ENCODE data around the gene PPP1R13L. TPM values are rescaled to one million over a fixed set of nuclear protein-coding genes. Genes with fewer than 3 reads are reported as not detected.

PPP1R13L gene
- total RNA-seq, 1 donor = 5.6 TPM

DNA sequence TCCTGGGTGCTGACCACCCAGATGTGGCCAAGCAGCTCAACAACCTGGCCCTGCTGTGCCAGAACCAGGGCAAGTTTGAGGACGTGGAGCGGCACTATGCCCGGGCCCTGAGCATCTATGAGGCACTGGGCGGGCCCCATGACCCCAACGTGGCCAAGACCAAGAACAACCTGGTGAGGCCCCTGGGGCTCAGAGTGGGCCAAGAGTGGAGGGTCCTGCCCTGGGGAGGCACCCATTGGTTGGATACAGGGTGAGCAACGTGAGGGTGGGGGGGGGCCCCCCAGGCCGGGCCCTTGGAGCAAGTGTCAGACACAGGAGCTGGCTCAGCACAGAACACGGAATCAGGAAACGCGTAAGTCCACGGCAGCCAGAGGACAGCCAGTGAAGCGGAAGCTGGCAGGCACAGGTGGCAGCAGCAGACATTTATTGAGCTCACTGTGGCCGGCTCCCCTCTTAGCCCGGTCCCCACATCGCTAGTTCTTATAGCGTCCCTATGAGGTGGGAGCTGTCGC, 55.4 kb downstream of the PPP1R13L start:
- DNase-seq (ENCODE audit: low read depth) = no peak
- TF ChIP-seq, protein P1, sequence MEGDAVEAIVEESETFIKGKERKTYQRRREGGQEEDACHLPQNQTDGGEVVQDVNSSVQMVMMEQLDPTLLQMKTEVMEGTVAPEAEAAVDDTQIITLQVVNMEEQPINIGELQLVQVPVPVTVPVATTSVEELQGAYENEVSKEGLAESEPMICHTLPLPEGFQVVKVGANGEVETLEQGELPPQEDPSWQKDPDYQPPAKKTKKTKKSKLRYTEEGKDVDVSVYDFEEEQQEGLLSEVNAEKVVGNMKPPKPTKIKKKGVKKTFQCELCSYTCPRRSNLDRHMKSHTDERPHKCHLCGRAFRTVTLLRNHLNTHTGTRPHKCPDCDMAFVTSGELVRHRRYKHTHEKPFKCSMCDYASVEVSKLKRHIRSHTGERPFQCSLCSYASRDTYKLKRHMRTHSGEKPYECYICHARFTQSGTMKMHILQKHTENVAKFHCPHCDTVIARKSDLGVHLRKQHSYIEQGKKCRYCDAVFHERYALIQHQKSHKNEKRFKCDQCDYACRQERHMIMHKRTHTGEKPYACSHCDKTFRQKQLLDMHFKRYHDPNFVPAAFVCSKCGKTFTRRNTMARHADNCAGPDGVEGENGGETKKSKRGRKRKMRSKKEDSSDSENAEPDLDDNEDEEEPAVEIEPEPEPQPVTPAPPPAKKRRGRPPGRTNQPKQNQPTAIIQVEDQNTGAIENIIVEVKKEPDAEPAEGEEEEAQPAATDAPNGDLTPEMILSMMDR (IDR thresholded peaks at IDR 0.05; ENCODE audit: insufficient read depth, low read depth, low read length) = no peak
- H3K4me3 ChIP-seq (ENCODE audit: low read depth, low read length) = no peak overlapping the region

DNA sequence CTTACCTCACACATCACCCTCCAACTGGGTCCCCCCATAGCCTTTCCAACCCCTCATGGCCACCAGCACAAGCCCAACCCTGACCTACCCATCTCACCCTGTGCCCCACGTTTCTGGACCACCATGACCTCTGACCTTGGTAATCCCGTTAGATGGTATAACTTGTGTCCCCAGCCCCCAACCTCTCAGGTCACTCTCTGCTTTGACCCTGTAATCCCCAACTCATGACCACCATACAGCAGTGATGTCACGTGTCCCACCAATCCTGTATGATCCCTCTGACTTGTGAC, 55.8 kb downstream of the PPP1R13L start:
- TF ChIP-seq, protein P1 (IDR thresholded peaks at IDR 0.05; ENCODE audit: insufficient read depth, low read depth, low read length) = no peak
- no peak overlapping the region for H3K4me3 ChIP-seq (ENCODE audit: low read depth, low read length)
- no peak for DNase-seq (ENCODE audit: low read depth)

DNA sequence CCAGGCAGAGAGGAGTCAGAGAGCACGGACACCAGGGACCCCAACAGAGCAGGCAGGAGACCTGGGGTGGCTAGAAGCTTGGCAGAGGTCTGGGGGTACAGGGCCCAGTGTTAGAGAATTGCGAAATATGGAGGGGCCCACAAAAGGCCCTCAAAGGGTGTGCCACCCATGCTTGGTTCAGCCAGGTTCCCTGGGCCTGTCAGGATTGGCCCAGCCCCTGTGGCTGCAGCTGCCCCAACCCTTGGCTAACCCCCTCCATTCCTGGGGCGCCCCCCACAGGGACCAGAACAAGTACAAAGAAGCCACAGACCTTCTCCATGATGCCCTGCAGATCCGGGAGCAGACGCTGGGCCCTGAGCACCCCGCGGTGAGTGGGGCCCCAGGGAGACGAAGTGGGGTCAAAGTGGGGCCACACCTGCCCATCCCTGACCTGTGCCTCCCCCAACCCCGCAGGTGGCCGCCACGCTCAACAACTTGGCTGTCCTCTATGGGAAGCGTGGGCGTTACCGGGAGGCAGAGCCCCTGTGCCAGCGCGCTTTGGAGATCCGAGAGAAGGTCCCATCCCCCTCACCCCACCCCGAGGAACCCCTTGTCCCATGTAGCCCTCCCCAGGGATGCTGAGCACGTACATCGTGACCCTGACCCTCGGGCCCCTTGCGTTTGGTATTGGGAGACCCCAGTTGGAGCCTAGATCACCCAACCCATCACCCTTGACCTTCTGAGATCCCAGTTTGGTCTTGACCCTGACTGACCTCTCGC, 56.3 kb downstream of the PPP1R13L start:
- no peak for DNase-seq (ENCODE audit: low read depth)
- TF ChIP-seq, protein P1 (IDR thresholded peaks at IDR 0.05; ENCODE audit: insufficient read depth, low read depth, low read length) = no peak
- H3K4me3 ChIP-seq (ENCODE audit: low read depth, low read length) = no peak overlapping the region

DNA sequence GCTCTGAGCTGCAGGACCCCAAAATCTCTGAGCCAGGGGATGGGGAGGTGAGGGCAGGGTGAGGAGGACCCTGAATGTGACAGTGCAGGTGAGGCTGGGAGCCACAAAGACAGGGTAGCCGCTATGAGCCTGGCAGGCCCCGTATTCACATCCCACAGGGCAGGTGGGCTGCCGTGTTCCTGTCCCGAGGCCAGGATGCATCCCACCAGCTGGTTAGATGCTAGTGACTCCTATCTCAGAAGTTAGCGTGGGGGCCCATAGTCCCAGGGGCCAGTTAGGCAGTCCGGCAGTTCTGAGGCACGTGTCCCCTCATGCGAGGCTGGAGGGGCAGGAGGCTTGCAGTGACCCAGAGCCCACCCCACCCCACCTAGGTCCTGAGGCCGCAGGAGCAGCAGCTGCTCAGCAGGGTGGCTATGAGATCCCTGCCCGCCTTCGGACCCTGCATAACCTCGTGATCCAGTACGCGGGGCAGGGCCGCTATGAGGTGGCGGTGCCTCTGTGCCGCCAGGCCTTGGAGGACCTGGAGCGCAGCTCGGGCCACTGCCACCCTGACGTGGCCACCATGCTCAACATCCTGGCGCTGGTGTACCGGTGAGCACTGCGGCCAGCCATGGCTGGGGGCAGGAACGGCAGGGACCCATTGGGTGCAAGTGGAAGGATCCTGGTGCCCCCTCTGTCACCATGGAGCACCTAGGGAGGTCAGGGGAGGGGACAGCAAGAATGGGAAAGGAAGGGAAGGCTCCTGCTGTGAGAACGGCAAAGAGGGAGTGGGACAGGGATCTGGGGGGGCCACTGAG, 57.1 kb downstream of the PPP1R13L start:
- DNase-seq (ENCODE audit: low read depth) = no peak
- TF ChIP-seq, protein P1 (IDR thresholded peaks at IDR 0.05; ENCODE audit: insufficient read depth, low read depth, low read length) = no peak
- no peak overlapping the region for H3K4me3 ChIP-seq (ENCODE audit: low read depth, low read length)

DNA sequence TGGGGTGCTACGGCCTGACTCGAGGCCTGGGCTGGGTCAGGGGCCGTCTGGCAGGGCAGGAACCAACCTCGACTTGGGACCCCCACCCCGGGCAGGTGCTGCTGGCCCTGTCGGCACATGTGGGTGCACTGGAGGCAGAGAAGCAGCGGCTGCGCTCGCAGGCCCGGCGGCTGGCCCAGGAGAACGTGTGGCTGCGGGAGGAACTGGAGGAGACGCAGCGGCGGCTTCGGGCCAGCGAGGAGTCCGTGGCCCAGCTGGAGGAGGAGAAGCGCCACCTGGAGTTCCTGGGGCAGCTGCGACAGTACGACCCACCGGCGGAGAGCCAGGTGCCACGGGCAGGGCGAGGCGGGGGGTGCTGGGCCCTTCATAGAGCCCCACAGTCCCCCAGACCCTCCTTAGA, 58.4 kb downstream of the PPP1R13L start:
- DNase-seq (ENCODE audit: low read depth) = no peak
- TF ChIP-seq, protein P1 (IDR thresholded peaks at IDR 0.05; ENCODE audit: insufficient read depth, low read depth, low read length) = peak; percentile 4
- no peak overlapping the region for H3K4me3 ChIP-seq (ENCODE audit: low read depth, low read length)

DNA sequence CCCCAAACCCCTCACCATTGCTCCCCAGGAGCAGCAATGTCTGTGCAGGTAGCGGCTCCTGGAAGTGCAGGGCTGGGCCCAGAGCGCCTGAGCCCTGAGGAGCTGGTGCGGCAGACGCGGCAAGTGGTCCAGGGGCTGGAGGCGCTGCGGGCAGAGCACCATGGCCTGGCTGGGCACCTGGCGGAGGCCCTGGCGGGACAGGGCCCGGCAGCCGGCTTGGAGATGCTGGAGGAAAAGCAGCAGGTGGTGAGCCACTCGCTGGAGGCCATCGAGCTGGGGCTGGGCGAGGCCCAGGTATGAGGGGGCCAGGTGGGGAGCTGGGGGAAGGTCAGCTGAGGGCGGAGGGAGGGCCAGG, 59.4 kb downstream of the PPP1R13L start:
- TF ChIP-seq, protein P1 (IDR thresholded peaks at IDR 0.05; ENCODE audit: insufficient read depth, low read depth, low read length) = no peak
- no peak overlapping the region for H3K4me3 ChIP-seq (ENCODE audit: low read depth, low read length)
- DNase-seq (ENCODE audit: low read depth) = no peak
